ENCODE measurements around the gene CDC23.
"Not testable (repeated sequence)": the region's sequence is repeated elsewhere in the genome, so short reads cannot be mapped to it uniquely, and the experiment has no call there.

Gene CDC23, protein sequence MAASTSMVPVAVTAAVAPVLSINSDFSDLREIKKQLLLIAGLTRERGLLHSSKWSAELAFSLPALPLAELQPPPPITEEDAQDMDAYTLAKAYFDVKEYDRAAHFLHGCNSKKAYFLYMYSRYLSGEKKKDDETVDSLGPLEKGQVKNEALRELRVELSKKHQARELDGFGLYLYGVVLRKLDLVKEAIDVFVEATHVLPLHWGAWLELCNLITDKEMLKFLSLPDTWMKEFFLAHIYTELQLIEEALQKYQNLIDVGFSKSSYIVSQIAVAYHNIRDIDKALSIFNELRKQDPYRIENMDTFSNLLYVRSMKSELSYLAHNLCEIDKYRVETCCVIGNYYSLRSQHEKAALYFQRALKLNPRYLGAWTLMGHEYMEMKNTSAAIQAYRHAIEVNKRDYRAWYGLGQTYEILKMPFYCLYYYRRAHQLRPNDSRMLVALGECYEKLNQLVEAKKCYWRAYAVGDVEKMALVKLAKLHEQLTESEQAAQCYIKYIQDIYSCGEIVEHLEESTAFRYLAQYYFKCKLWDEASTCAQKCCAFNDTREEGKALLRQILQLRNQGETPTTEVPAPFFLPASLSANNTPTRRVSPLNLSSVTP

DNA sequence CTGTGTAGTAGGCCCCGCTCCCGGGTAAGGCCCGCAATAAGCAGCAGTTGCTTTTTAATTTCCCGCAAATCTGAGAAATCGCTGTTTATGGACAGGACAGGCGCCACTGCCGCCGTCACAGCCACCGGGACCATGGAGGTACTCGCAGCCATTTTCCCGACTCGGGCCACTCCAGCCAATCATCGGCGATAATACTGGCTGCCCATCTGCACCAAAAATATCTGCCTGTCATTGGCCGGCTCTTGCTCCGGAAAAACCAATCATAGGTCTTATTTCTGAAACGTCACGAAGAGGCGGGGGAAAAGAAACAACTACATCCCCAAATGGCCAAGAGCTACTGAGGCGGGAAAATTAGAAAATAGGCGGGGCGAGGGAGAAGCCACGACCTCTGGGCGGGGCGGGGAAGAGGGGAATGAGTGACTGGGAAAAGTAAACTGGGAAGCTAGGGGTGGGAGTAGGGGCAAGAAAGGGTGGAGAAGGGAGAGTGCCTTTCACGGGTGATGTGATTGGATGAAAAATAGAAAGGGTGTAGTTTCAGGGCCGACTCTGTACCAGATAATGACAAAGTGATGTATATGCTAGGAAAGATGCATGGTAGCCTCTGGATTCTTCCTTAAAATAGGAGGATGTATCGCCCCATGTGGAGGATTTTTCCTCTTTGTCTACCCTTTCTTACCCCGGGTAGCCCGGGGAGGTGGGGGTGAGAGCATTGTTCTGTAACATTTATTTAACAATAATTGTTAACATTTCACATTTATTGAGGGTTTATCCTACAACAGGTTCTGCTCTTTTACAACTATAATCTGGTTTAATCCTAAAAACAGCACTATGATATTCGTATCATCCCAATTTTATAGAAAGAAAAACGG, at the start of gene CDC23:
Gene CDC23, minus strand, starts transcription at position 163 of the 869 bp plus-strand sequence. Its CDS starts 11 bp downstream, at position 152.
- DNase-seq (ENCODE audit: low spot score): peak; percentile 96

DNA sequence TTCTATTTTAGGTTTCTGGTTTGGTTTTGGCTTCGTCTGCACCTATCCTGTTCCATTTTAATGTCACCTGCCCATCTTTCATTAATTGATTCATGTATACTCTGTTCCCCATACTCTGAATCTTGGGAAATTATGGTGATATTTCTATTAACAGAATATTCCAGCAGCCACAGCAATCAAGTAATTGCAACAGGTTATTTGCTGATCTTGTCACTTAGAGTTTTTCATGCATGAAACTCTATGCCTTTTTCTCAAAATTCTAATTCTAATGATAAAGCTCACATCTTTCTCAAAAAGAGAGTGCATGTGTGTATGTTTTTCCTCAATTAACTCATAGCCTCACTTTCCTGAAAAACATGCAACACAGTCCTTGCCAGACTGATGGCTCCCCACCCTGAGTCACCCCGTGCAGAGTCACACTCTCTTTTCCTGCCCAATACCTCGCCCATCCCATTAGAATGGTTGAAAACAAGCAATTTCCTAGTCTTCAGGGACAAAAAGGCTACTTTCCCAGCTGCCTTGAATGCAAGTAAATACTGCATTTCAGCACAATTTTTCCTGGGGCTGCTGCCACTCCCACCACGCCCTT, 45.7 kb upstream of the CDC23 start:
- no peak for DNase-seq (ENCODE audit: low spot score)

DNA sequence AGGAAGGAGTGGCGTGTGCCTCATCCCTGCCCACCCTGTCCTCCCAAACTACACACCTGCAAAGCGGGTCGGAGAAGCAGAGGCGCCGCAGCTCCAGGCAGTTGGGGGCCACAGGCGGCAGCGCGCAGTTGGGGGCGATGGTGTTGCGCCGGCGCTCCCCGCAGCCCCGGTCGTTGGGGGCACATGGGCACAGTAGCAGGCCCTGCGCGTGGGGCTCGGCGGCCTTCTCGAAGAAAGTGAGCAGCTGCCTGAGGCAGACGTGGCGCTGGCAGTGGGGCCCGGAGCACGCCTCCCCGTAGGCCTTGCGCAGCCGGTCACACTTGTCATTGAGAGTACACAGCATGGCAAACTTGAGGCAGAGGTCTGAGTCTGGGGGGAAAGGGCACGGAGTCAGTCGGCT, 44.5 kb upstream of the CDC23 start:
- no peak for DNase-seq (ENCODE audit: low spot score)

DNA sequence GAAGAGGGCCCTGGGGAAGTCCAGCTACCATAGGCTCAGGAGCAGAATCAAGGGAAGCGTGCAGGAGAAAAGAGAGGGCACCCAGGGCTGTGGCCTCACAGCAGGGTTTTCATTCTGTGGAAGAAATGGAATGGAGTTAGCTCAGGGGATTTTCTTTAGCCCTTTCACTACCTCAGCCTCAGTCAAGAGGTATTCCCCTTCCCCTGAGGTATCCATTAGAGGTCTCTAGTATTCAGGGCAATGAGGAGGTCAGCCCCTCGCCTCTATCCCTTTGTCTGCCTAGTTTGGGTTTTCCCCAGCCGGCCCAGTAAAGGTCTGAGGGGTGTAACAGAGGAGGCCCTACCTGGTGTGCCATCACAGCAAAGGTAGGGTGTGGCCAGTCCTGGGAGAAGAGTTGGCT, 39.8 kb upstream of the CDC23 start:
- DNase-seq (ENCODE audit: low spot score): no peak

DNA sequence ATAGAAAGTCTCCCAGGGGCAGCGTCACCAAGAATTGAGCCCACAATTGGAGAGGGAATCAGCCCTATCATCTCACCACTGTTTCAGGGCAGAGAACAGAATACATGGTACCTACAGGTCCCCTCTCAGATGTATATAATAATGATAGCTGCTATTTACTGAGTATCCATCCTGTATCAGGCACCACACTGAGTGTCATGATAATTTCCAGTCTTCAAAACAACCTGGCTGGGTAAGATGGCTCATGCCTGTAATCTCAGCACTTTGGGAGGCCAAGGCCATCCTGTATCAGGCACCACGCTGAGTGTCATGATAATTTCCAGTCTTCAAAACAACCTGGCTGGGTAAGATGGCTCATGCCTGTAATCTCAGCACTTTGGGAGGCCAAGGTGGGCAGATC, 34.7 kb upstream of the CDC23 start:
- not testable (repeated sequence) for DNase-seq (ENCODE audit: low spot score)

DNA sequence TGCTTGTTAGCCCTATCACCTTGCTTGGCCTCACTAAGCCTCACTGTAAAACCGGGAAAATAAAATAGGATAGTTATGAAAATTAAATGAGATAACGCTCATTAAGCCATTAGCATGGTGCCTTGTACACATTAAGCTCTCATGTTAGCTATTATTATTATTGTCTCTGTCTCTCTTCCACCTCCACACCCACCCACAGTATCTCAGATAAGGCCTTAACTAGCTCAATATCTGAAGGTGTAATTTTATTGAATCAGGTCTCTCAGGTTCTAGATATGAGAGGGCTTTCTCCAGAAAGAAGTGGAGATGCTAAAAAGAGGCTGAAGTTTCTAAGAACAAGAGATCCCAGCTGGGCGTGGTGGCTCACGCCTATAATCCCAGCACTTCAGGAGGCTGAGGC, 33.7 kb upstream of the CDC23 start:
- DNase-seq (ENCODE audit: low spot score): no peak

DNA sequence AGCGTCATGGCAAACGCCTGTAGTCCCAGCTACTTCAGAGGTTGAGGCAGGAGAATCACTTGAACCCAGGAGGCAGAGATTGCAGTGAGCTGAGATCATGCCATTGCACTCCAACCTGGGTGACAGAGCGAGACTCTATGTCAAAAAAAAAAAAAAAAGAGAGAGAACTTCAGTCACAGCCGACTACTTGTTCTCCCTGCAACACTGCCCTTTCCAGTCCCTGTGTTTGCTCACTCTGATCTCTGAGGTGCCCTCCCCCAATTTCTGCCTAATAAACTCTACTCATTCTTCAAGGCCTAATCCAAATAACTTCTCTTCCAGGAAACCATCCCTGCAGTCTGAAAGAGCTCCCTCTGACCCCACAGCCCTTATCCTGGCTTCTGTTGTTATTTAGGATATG, 33.2 kb upstream of the CDC23 start:
- DNase-seq (ENCODE audit: low spot score): no peak

DNA sequence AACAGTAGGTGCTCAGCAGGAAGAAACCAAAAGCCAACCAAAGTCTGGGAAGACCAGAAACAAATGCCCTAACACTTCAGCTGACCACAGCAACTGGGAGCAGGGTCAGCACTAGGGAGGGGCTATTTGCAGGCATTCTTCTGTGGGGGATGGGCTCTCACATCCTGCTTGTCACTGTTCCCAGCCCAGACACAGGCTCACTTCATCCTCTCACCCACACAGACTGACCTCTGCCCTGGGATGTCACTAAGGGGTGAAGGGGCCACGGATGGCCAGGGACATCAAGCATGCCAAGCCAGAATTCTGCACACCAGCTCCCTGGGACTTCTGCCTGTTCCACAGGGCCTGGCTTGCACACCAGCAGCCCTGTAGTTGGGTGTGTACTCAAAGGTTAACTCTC, 32.6 kb upstream of the CDC23 start:
- no peak for DNase-seq (ENCODE audit: low spot score)

DNA sequence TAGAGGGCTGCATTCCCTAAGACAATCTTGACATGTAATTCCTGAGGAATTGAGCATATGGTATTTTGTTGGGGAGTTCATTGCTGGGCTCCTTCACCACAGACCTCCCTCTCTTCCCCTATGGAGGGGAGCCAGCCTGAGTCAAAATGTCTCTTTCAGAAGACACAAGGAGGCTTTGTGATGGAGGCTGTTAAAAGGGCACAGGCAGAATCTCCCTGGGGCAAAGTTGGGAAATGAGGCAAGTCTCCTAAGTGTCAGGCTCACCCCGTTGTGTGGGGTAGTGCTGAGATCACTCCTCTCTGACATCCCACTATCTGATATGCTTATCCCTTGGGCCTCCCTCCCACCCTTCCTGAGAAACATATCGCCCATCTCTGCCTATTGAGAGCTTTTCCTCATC, 30.7 kb upstream of the CDC23 start:
- no peak for DNase-seq (ENCODE audit: low spot score)

DNA sequence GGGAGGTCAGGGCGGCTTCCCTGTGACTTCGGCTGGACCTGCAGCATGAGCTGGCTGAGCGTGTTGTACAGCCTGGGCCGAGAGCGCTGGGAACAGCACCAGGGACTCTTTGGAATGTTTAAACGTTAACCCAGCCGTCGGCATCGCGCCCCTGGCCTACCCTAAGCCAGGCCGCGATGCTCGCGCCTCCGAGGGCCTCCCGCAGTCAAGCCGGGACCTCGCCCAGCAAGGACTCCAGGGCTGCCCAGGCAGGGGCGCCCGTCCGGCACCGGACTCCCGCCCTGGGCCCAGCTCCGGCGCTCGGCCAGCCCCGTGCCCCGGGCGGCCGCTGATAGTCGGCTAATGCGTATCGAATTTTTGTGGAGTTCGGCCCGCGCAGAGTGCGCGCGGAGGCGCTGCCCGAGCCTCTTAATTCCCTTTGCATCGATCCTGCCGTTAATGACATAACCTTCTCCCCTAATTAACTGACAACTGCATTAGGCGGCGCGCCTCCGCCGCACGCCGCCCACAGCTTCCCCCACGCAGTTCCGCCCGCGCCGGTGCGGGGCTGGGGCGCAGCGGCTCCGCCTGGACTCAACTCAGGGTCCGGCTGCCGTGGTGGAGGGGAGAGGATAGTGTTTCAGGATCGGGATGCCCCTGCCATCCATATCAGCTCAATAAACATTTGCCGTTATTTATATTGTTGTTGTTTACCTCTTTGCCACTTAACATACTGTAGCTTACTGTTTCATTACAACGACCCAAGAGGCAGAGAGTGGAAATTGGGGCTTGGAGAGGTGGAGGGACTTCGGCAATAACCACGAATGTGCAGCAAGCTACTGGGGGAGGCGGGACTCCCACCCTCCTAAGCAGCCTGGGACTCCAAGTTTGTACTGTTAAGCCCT, 28.8 kb upstream of the CDC23 start:
- DNase-seq (ENCODE audit: low spot score): no peak

DNA sequence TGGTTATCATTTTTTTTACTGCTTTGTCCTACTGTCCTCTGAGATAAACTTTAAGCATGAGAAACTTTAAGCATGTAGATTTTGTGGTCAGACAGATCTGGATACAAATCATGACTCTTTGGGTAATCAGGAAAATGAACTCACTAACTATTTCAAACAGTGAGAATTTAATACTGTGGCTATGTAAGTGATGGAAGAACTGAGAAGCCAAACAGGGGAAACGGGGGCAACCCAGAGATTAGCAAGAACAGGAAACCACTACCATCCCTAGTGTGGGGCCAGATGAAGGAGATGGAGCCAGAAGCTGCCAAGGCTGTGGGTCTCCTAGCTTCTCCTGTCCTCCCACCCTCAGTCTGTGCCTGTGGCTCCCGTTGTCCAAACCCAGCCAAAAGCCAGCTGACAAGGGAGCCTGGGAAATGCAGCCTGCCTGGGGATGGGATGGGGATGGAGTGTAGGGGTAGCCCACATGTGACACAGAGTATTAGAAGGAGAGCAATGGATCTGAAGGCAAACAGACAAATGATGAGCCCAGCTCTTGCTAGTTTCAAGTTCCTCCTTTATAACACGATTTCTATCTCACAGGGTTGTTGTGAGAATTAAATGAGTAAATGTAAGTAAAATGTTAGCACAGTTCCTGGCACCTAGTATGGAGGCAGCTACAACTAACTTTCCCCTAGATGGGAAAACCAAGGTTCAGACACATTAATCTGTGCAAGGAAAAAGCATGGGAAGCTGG, 27.7 kb upstream of the CDC23 start:
- no peak for DNase-seq (ENCODE audit: low spot score)

DNA sequence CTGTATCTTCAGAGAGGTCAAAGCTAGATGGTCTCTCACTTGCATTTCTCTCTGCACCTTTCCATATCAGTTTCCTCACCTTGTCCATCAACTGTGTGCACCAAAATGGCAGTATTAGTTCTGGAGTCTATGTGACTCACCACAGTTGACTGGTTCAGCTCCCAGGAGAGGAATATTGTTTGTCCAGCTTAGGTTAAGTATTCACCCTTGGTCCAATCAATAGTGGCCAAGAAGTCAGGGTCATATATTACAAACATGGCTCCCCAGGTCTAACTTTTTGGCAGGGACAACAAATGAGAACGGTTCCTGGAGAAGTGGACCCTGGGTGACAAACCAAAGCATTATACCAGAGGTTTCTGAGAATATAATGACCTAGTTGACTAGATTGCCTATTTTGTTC, 24.9 kb upstream of the CDC23 start:
- no peak for DNase-seq (ENCODE audit: low spot score)

DNA sequence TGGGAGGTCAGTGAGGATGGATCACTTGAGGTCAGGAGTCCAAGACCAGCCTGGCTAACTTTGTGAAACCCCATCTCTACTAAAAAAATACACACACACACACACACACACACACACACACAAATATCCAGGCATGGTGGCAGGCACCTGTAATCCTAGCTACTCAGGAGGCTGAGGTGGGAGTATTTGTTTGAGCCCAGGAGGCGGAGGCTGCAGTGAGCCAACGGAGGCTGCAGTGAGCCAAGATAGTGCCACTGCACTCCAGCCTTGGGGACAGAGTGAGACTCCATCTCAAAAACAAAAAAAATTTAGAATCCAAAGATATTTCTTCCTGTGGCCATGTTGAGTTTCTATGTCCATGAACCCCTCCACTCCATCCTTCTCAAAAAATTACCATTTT, 21.5 kb upstream of the CDC23 start:
- DNase-seq (ENCODE audit: low spot score): no peak

DNA sequence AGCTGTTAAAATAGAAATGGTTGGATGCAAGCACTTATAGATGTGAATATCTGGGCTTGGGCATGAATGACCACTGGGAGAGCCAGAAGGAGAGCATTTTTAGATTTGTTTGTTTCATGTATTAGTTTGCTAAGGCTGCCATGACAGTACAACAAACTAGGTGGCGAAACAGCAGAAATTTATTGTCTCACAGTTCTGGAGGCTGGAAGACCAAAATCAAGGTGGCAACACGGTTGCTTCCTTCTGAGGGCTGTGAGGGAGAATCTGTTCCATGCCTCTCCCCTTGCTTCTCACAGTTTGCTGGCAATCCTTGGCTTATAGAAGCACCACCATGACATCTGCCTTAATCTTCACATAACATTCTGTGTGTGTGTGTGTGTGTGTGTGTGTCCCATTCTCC, 20.2 kb upstream of the CDC23 start:
- no peak for DNase-seq (ENCODE audit: low spot score)

DNA sequence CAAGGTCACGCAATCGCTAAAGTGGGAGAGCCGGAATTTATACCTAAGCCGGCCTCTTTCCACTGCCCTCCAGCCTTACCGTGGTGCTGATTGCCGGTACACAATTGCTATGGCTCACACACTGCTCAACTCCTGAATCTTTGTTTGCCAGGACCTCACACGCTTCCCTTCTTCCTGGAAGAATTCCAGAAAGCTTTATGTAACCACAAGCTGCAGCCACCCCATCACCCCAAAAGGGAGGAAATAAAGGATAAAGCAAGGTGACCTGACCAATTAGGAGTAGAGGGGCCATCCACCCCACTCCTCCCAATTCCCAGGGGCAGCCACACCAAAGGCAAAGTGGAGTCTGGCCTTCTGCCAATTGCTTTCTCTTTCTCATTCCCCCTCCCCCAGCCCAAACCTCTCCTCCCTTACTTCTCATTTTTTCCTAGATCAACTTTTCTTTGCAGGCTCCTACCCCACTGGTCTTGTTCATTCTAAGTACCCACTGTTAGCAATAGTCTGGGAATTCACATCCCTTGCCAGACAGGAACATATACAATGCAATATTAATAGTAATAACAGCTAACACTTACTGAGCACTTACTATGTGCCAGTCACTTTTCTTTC, 18.0 kb upstream of the CDC23 start:
- DNase-seq (ENCODE audit: low spot score): no peak

DNA sequence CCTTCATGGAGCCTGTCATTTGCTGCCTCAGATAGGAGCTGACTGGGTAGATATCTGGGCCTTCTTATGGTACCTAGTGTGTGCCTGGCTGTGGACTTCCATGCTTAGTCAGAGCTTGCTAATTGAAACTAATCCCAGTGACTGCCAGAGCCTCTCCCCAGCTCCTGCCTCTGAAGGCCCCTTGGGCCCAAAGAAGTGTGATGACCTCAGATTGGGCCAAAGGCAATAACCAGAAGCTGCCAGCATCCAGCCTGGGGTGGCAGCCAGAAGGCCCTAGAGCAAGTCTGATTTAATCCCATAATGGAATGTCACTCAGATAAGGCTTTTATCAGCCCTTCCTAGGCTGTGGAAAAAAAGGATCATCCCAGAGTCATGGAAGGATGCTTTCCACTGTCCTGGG, 17.1 kb upstream of the CDC23 start:
- DNase-seq (ENCODE audit: low spot score): no peak

DNA sequence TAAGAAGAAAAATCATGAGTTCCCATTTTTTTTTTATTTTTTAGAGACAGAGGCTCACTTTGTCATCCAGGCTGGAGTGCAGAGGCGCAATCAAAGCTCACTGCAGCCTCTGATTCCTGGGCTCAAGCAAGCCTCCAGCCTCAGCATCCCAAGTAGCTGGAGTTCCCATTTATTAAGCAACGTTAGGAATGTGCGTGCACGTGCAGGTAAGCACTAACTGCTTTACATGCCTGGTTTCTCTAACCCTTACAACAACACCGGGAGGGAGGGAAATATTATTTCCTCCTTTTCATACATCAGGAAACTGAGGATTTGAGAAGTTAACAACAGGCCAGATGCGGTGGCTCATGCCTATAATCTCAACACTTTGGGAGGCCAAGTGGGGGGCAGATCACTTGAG, 16.3 kb upstream of the CDC23 start:
- no peak for DNase-seq (ENCODE audit: low spot score)

DNA sequence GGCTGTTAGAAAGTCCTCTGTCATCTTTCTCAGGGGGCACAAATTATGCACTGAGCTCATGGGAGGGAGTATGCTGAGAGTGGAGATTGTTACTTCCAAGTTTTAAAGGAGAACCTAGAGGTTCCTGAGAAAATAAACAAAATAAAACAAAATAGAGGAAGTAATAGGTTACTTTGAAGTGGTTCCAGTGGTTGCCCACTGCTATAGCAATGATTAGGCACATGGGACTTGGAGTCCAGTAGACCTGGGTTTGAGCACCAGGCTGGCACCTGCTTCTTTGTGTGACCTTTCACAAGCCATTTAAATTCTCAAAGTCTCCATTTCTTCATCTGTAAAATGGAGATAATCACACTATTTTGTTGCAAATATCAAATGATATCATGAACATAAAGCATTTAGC, 13.8 kb upstream of the CDC23 start:
- no peak for DNase-seq (ENCODE audit: low spot score)

DNA sequence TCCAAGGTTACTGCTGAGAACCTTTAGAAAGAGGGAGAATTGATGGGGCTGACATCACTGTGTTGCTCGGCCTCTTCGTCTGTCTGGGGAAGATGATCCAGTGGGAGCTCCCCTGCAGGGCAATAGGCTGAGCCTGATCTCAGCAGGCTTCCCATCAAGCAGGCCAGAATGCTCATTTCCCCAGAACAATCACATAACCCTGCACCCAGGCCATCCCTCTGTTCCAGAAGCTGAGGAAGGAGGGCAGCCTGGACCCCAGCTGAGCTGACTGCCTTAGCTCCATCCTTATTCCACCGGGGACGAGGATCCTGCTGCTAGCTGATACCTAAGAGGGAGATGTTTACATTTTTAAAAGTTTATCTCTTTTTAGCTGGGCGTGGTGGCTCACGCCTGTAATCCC, 11.6 kb upstream of the CDC23 start:
- no peak for DNase-seq (ENCODE audit: low spot score)

DNA sequence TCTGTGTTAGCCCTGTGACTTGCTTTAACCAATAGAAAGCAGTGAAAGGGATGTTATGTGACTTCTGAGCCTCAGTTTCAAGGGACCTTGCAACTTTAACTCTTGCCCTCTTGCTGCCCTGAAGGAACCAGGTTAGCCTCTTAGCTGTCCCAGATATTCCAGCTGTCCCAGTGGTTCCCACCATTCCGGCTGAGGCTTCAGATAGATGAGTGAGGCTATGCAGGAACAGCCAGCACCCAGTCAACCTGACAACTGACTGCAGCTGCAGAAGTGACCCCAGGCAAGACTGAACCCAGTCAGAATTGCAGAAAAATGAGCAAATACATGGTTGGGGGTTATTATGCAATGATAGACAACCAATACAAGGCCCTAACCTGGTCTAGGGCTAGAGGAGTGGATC, 10.4 kb upstream of the CDC23 start:
- no peak for DNase-seq (ENCODE audit: low spot score)

Measured in CD4-positive, alpha-beta T cell treated with Interleukin-2 at 100 ng/mL for 4 hours (primary cell).